Right forelimb (tissue), 1 donor: ENCODE results near the gene UTY.
"Not testable (repeated sequence)": the region's sequence is repeated elsewhere in the genome, so short reads cannot be mapped to it uniquely, and the experiment has no call there.

Source experiments
- DNase-seq: peaks from one replicate; pipeline ENCODE4 v3.0.0-alpha.2; 2018

UTY gene

GRCh38 chrY:13296176-13296890 is 183.5 kb downstream of the UTY start:
- no peak for DNase-seq

- no peak for DNase-seq
These were observed 184.8 kb downstream of the UTY start for GRCh38 chrY:13295026-13295425.

- DNase-seq = no peak
These were observed 188.6 kb downstream of the UTY start for GRCh38 chrY:13291199-13291598.

- not testable (repeated sequence) for DNase-seq
These were observed 197.4 kb downstream of the UTY start for GRCh38 chrY:13282151-13283054.

- DNase-seq = no peak
These were observed 200.3 kb downstream of the UTY start for GRCh38 chrY:13279561-13279960.

- no peak for DNase-seq
These were observed 208.1 kb downstream of the UTY start for GRCh38 chrY:13271706-13272105.

- not testable (repeated sequence) for DNase-seq
These were observed 225.8 kb downstream of the UTY start for GRCh38 chrY:13253941-13254440.

- no peak for DNase-seq
These were observed 229.4 kb downstream of the UTY start for GRCh38 chrY:13250421-13250820.

- no peak for DNase-seq
These were observed 236.1 kb downstream of the UTY start for GRCh38 chrY:13243716-13244115.

- no peak for DNase-seq
These were observed 245.9 kb downstream of the UTY start for GRCh38 chrY:13233901-13234300.

GRCh38 chrY:13233118-13233517 is 246.7 kb downstream of the UTY start:
- no peak for DNase-seq

GRCh38 chrY:13227354-13227953 is 252.4 kb downstream of the UTY start:
- no peak for DNase-seq

GRCh38 chrY:13210961-13211646 is 268.7 kb downstream of the UTY start:
- DNase-seq = no peak

GRCh38 chrY:13205214-13205613 is 274.6 kb downstream of the UTY start:
- DNase-seq = no peak
